ENCODE data around the gene PDPN.

- TF ChIP-seq, protein P1, sequence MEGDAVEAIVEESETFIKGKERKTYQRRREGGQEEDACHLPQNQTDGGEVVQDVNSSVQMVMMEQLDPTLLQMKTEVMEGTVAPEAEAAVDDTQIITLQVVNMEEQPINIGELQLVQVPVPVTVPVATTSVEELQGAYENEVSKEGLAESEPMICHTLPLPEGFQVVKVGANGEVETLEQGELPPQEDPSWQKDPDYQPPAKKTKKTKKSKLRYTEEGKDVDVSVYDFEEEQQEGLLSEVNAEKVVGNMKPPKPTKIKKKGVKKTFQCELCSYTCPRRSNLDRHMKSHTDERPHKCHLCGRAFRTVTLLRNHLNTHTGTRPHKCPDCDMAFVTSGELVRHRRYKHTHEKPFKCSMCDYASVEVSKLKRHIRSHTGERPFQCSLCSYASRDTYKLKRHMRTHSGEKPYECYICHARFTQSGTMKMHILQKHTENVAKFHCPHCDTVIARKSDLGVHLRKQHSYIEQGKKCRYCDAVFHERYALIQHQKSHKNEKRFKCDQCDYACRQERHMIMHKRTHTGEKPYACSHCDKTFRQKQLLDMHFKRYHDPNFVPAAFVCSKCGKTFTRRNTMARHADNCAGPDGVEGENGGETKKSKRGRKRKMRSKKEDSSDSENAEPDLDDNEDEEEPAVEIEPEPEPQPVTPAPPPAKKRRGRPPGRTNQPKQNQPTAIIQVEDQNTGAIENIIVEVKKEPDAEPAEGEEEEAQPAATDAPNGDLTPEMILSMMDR (IDR thresholded peaks at IDR 0.05; ENCODE audit: insufficient read depth, low read depth, low read length), result no peak
- TF ChIP-seq EZH2 (IDR thresholded peaks at IDR 0.05; ENCODE audit: insufficient read depth, low read length), result no peak
Measured at GRCh38 chr1:13582713-13583443, 754 bp upstream of the PDPN start.
